Pons (tissue), 1 donor: Measurements from ENCODE around the gene P2RY8.
"Not testable (repeated sequence)": the region's sequence is repeated elsewhere in the genome, so short reads cannot be mapped to it uniquely, and the experiment has no call there.

ENCODE experiments used
- DNase-seq: peaks from one replicate; pipeline ENCODE4 v3.0.0-alpha.2; 2016; ENCODE audit warnings: low spot score

P2RY8 gene

GRCh38 chrX:1486177-1486576 is 50.8 kb downstream of the P2RY8 start:
- DNase-seq = no peak

DNA sequence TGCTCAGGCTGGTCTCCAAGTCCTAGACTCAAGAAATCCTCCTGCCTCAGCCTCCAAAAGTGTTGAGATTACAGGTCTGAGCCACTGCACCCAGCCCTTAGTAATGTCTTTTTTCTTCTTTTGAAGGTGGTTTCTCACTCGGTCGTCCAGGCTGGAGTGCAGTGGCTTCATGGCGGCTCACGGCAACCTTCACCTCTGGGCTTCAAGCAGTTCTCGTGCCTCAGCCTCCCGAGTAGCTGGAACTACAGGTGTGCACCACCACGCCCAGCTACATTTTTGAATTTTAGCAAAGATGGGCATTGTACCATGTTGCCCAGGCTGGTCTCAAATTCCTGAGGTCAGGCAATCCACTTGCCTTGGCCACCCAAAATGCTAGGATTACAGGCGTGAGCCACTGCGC is 52.0 kb downstream of the P2RY8 start:
- DNase-seq = no peak

GRCh38 chrX:1484638-1485019 is 52.4 kb downstream of the P2RY8 start:
- no peak for DNase-seq

DNA sequence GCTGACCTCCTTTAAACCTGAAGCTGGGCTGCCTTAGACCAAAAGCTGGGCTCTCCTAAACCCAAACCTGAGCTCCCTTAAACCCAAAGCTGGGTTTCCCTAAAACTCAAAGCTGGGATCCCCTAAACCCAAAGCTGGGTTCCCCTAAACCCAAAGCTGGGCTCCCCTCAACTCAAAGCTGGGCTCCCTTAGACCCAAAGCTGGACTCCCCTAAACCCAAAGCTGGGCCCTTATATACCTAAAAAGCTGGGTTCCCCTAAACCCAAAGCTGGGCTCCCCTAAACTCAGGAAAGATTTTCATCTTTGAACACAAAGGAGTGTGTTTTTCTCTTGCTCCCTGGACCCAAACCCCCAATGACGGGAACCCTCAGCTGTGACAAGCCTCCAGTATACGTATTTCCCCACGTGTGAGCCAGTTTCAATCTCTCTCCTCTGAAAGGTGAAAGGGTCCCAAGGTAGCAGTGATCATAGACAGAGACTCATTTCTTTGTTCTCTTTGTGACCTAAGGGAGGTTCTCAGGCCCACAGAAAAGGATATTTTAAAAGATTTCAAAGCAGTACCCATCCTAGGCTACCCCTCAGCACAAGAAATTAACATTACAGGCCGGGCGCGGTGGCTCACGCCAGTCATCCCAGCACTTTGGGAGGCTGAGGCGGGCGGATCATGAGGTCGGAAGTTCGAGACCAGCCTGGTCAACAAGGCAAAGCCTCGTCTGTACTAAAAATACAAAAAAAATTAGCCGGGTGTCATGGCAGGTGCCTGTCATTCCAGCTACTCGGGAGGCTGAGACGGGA is 52.9 kb downstream of the P2RY8 start:
- DNase-seq = no peak

- DNase-seq = not testable (repeated sequence)
These were observed 54.5 kb downstream of the P2RY8 start for GRCh38 chrX:1482530-1482928.

DNA sequence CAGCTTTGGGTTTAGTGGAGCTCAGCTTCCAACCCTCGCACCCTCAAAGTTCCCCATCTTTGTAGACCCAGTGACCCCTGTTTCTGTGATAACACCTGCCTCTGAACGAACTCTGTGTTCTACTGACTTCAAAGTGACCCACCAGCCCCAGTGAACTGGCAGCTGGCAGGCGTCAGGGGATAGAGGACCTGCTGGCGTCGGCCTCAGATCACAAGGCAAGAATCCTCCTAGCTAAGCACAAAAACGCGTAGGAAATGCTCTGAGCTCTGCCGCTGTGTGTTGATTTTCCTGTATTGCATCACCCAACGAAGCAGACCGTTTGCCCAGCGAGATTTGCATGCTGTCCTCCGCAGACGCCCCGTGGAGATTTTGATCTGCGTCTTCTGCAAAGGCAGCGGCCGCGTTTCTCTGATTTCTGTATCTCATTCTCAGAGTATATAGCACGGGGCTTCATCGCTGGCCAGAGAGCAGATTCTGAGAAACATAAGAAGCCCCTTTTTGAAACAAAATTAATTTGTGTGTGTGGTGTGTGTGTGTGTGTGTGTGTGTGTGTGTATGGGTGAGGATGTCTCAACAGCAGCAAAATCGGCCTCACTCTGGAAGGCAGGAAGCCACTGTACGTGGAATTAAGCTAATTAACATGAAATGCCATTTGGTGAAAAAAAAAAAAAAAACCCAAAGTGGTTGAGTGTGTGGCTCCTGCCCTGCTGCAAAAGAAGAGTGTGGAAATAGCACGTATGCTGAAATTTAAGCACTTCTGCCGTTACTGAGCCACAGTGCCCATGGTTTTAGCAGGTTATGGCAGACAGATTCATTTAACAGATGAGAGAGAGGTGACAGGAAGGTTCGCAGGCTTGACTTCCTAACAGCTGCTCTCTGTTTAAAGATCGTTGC is 55.1 kb downstream of the P2RY8 start:
- peak; percentile 68 for DNase-seq

DNA sequence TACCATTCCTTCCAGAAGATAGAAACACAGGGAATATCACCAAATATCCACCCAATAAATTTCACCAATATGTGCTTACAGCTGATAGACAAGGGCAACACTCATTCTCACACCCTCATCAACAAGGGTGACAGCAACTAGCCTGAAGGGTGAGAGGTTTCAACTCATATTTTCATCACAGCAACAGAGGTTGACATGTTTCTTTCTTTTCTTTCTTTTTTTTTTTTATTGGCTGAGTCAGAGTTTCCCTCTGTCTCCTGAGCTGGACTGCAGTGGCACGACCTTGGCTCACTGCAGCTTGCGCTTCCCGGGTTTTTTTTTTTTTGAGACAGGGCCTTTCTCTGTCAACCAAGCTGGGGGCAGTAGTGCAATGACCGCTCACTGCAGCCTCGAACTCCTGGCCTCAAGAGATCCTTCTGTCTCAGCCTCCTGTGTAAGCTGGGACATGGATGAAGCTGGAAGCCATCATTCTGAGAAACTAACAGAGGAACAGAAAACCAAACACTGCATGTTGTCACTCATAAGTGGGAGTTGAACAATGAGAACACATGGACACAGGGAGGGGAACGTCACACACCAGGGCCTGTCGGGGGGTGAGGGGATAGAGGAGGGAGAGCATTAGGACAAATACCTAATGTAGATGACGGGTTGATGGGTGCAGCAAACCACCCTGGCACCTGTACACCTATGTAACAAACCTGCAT is 56.8 kb downstream of the P2RY8 start:
- no peak for DNase-seq

DNA sequence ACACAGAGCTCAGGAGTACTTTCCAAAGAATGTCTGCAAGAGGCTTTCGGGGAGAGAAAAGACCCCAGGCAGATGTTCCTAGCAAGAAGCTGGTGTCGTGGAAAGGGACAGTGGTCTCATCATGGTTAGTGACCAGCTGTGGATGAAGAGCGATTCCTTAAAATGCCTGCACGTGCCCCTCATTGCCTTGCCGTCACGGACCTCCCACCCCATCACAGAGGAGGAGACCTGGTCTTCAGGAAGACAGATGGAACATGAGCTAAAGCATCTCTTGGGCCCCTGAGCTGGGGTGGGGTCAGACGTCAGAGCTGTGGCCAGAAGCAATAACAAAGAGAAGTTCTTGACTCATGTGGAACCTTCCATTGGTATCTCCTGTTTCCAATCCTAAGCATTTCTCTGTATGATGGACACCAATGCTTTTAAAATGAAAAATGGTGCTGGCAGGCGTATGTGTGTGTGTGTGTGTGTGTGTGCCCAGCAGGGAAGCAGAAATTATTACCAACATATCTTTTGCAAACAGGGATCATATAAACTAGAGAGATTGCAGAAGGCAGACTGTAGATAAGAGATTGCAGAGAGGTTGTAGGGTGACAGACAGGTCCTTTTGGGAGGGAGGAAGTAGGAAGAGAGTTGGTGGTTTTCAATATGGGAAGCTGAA is 59.1 kb downstream of the P2RY8 start:
- DNase-seq = no peak

DNA sequence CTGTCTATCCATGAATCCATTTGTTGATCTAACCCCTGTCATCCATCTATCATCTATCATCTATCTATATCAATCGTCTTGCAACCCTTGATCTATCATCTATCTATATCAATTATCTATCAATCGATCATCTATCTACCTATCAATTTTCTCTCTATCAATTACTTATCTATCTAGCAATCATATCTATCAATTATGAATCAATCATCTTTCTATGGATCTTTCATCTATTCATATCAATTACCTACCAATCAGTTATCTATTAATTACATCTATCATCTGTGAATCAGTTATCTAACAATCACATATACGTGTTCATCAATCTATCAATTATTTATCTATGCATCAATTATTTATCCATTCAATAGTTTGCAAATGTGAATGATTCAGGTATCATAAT is 59.8 kb downstream of the P2RY8 start:
- DNase-seq = no peak

GRCh38 chrX:1476682-1477081 is 60.3 kb downstream of the P2RY8 start:
- no peak for DNase-seq

- no peak for DNase-seq
These were observed 61.1 kb downstream of the P2RY8 start for GRCh38 chrX:1475881-1476280.

GRCh38 chrX:1475481-1475880 is 61.5 kb downstream of the P2RY8 start:
- DNase-seq = no peak

DNA sequence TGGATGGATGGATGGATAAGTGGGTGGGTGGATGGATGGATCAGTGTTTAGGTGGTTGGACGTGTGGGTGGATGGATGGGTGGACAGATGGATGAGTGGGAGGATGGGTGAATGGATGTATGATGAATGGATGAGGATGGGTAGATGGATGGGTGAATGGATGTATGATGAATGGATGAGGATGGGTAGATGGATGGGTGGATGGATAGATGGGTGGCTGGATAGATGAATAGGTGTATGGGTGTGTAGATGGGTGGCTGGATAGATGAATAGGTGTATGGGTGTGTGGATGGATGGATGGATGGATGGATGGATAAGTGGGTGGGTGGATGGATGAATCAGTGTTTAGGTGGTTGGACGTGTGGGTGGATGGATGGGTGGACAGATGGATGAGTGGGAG is 62.4 kb downstream of the P2RY8 start:
- not testable (repeated sequence) for DNase-seq

GRCh38 chrX:1472975-1473374 is 64.0 kb downstream of the P2RY8 start:
- no peak for DNase-seq

- DNase-seq = no peak
These were observed 68.7 kb downstream of the P2RY8 start for GRCh38 chrX:1468250-1468772.

DNA sequence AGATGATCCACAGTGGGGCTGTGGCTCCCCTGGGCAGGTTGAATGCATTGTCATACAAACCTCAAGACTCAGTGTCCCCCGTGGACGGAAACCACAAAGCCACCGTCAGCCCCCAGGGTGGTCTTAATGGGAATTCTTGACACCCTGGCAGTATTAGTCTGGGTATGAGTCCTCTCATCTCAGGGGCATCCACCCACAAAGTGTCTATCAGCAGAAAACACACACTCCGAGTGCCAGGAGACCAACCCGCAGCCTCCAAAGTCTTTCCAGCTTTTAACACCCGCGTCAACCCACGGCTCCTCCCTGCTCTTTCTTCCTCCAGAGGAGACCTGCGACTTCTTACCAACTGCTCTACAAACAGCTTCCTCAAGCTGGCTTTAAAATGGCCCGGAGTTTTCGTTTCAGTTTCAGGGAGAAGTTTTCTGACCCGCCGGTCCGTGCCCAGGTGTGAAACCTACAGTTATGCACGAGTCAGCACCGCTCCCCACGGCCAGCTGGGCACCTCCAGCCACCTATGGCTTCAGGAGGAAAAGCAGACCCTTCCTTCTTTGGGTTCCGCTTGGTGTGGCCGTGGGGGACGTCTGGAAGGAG is 69.9 kb downstream of the P2RY8 start:
- no peak for DNase-seq

DNA sequence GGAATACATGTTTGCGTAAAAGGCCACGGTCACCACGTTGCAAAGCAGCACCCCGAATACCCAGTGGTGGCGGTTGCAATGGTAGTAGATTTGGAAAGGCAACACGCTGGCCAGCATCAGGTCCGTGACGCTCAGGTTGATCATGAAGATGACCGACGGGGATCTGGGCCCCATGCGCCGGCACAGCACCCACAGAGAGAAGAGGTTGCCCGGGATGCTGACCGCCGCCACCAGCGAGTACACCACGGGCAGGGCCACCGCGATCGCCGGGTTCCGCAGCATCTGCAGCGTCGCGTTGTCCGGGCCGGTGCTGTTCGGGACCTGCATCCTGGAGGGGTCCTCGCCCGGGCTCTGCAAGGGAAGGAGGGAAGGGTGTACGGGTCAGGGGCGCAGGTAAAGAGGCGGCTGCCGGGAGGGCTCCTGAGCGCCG is 70.7 kb downstream of the P2RY8 start:
- no peak for DNase-seq

- no peak for DNase-seq
These were observed 71.4 kb downstream of the P2RY8 start for GRCh38 chrX:1465286-1466231.

DNA sequence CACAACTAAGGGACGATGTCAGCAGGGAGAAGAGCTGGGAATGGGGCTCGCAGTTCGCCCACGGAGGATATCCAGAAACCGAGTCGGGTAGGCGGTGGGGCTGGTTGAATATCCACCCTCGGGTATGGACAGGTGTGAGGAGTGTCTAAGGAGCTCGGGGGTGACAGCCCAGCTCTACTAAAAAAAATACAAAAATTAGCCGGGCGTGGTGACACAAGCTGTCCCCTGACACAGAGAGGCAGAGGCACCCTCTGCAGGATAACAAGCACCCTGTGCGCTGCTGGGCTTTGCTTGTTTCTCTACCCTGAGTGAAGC is 72.1 kb downstream of the P2RY8 start:
- no peak for DNase-seq
